Upper lobe of left lung (tissue), 4 donors: ENCODE results near the gene ANKRD63.

ENCODE experiments used
- POLR2A ChIP-seq, 4 donors: fragments of 450-650 bp; IDR thresholded peaks; one replicate each; pipeline ENCODE4 v1.5.1; 2016 to 2017; ENCODE audit warnings: antibody characterized with exemption in 4 of 4, mild to moderate bottlenecking in 2 of 4
- TF ChIP-seq, protein P1 (sequence below), 6 experiments: fragments of 450-650 bp in 4 of 6; fragments of 200-600 bp in 2 of 6; sonication (generic) in 2 of 6; IDR thresholded peaks; one replicate each; pipeline ENCODE4 v1.5.1; 2016 to 2019; ENCODE audit warnings: antibody characterized with exemption in 6 of 6

DNA sequence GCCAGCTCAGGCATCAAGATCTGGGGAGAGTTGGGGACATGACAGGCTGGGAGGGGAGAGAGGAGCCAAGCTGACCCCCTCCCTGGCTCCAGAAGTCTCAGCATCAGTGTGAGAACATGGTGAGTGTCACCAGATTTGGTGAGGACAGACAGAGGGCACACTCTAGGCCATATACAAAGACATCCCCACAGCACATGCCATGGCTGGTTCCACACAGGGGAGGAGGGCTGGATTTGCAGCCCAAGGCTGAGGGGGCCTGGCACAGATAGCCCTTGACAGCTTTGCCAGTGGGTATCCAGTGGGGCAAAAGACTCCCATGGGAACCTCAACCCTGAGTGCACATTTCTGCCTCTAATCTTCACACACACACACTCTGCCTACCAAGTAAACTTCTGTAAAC, 10.1 kb upstream of the ANKRD63 start:
- TF ChIP-seq, protein P1, sequence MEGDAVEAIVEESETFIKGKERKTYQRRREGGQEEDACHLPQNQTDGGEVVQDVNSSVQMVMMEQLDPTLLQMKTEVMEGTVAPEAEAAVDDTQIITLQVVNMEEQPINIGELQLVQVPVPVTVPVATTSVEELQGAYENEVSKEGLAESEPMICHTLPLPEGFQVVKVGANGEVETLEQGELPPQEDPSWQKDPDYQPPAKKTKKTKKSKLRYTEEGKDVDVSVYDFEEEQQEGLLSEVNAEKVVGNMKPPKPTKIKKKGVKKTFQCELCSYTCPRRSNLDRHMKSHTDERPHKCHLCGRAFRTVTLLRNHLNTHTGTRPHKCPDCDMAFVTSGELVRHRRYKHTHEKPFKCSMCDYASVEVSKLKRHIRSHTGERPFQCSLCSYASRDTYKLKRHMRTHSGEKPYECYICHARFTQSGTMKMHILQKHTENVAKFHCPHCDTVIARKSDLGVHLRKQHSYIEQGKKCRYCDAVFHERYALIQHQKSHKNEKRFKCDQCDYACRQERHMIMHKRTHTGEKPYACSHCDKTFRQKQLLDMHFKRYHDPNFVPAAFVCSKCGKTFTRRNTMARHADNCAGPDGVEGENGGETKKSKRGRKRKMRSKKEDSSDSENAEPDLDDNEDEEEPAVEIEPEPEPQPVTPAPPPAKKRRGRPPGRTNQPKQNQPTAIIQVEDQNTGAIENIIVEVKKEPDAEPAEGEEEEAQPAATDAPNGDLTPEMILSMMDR (IDR thresholded peaks at IDR 0.05) = no peak
- TF ChIP-seq POLR2A (IDR thresholded peaks at IDR 0.05) = no peak
